ENCODE results near the gene TMEM233.

The TMEM233 gene

DNA sequence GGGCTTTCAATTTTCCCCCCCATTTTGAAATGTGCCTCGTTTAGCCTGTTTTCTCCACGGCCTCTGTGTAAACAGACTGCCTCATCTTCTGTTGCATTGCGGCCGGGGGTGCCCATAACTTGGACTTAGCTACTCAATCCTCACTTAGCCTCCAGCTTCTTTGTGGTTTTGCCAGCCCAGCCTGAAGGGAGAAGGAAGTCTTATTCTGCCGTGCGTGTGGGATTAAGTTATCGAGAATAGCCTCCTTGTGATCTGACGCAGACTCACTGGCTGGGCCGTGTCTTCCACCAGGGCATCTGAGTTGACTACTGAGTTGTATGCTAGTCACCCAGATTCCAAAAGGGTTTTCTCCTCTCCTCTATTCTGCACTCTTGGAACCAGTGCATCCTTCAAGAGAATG lies 82.4 kb downstream of the TMEM233 start:
- no peak for DNase-seq (ENCODE audit: low read depth, low spot score)
- in situ Hi-C loops (cut with HindIII; ENCODE audit: low sequenced_read_pairs): no loop called here
- TF ChIP-seq, protein P1, sequence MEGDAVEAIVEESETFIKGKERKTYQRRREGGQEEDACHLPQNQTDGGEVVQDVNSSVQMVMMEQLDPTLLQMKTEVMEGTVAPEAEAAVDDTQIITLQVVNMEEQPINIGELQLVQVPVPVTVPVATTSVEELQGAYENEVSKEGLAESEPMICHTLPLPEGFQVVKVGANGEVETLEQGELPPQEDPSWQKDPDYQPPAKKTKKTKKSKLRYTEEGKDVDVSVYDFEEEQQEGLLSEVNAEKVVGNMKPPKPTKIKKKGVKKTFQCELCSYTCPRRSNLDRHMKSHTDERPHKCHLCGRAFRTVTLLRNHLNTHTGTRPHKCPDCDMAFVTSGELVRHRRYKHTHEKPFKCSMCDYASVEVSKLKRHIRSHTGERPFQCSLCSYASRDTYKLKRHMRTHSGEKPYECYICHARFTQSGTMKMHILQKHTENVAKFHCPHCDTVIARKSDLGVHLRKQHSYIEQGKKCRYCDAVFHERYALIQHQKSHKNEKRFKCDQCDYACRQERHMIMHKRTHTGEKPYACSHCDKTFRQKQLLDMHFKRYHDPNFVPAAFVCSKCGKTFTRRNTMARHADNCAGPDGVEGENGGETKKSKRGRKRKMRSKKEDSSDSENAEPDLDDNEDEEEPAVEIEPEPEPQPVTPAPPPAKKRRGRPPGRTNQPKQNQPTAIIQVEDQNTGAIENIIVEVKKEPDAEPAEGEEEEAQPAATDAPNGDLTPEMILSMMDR (IDR thresholded peaks at IDR 0.05; ENCODE audit: low read depth, low read length): no peak
- no peak overlapping the region for H3K4me3 ChIP-seq (ENCODE audit: low read depth, low read length)

DNA sequence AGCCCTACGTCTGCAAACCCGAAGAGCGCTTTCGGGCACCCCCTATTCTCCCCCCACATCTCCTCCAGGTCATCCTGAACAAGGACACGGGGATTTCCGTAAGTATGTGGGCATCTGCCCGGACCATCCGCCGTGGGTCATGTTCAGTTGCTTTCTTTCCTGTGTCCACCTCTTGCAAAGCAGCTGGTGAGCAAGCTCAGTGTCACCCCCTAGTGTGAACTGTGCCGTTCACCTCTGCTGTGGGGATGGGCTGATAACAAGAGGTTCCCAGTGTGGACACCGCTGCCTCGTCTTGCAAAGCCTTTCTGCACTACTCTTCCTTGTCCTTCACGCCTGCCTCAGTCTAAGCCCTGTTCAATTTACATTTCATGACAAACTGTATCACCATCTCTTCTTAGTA lies 83.0 kb downstream of the TMEM233 start:
- H3K4me3 ChIP-seq (ENCODE audit: low read depth, low read length): no peak overlapping the region
- TF ChIP-seq, protein P1 (IDR thresholded peaks at IDR 0.05; ENCODE audit: low read depth, low read length): no peak
- no peak for DNase-seq (ENCODE audit: low read depth, low spot score)
- in situ Hi-C loops (cut with HindIII; ENCODE audit: low sequenced_read_pairs): no loop called here

DNA sequence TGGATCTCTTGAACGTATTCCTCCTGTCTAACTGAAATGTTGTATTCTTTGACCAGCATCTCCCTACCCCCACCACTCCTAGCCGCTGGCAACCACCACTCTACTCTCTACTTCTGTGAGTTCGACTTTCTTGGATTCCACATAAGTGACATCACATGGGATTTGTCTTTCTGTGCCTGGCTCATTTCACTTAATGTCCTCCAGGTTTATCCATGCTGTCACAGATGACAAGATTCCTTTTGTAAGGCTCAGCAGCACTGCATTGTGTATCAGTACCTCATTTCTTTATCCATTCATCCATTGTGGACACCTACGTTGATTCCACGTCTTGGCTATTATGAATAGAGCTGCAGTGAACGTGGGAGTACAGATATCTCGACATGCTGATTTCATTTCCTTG lies 84.9 kb downstream of the TMEM233 start:
- in situ Hi-C loops (cut with HindIII; ENCODE audit: low sequenced_read_pairs): no loop called here
- no peak overlapping the region for H3K4me3 ChIP-seq (ENCODE audit: low read depth, low read length)
- TF ChIP-seq, protein P1 (IDR thresholded peaks at IDR 0.05; ENCODE audit: low read depth, low read length): no peak
- DNase-seq (ENCODE audit: low read depth, low spot score): no peak

DNA sequence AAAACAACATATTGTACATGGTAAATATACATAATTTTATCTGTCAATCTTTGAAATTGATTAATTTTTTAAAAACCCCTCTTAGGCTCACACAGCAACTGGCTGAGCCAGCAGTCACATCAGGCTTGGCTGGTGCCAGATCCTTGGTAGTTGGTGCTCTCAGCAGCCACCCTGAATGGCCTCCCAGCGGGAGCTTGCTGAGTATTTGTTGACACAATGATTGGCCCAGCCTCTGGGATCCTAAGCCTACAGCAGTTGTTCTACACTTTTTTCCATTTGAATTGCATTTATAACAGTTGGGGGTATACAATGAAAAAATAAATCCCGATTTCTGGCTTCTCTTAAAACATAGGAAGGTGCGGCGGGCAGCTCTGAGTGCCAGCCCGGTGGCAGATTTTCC lies 85.5 kb downstream of the TMEM233 start:
- TF ChIP-seq, protein P1 (IDR thresholded peaks at IDR 0.05; ENCODE audit: low read depth, low read length): no peak
- DNase-seq (ENCODE audit: low read depth, low spot score): peak; percentile 48
- no peak overlapping the region for H3K4me3 ChIP-seq (ENCODE audit: low read depth, low read length)
- in situ Hi-C loops (cut with HindIII; ENCODE audit: low sequenced_read_pairs): no loop called here

DNA sequence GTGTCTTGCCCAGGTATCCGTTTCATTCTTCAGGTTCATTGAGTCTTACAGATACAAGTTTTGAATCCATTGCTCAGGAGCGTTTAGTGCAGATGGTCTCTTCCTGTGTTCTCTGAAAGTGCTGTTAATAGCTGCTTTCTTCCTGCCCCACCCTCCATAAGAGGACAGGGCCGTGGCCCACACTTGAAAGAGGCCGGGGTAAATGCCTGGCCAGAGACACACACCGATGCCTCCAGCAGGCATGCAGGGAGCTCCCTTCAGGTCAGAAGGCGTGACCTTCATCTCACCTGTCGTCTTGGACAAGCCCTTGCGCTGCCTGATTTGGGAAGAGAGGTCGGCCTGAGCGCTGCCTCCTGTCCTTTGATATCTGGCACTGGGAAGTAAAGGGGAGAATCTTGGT lies 85.9 kb downstream of the TMEM233 start:
- TF ChIP-seq, protein P1 (IDR thresholded peaks at IDR 0.05; ENCODE audit: low read depth, low read length): no peak
- in situ Hi-C loops (cut with HindIII; ENCODE audit: low sequenced_read_pairs): no loop called here
- DNase-seq (ENCODE audit: low read depth, low spot score): no peak

DNA sequence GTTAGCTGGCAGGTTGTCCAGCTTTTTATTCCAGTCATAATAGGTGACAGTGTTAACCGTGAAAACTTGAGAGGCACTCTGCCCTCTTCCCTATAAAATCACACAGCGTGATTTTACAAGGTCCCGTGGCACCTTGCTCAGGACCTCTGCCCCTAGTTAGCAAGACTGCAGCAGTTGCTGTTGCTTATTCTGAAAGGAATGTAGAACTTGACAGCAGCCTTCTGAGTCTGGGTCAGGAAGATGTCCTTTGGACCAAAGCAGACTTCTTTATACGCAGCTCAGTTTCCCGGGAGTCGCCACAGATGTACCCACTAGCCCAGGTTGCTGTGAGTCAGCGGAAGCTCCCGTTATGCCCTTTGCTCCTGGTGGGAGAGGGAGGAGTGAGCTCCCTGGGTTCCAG lies 87.5 kb downstream of the TMEM233 start:
- in situ Hi-C loops (cut with HindIII; ENCODE audit: low sequenced_read_pairs): no loop called here
- no peak for DNase-seq (ENCODE audit: low read depth, low spot score)
- no peak overlapping the region for H3K4me3 ChIP-seq (ENCODE audit: low read depth, low read length)
- TF ChIP-seq, protein P1 (IDR thresholded peaks at IDR 0.05; ENCODE audit: low read depth, low read length): no peak

More for the DNA sequence above, 85.9 kb downstream of the TMEM233 start:
- H3K4me3 ChIP-seq (ENCODE audit: low read depth, low read length): no peak overlapping the region

All from astrocyte of the spinal cord (primary cell).